GM18498 (cell line): ENCODE measurements around the gene CUL1.

Source experiments
- ATAC-seq: cut with Tn5 transposase; IDR thresholded peaks from one replicate; pipeline ENCODE4 v1.9.1; 2021; ENCODE audit warnings: mild to moderate bottlenecking, moderate library complexity; ENCODE audit not compliant: unreplicated experiment

The CUL1 gene

DNA sequence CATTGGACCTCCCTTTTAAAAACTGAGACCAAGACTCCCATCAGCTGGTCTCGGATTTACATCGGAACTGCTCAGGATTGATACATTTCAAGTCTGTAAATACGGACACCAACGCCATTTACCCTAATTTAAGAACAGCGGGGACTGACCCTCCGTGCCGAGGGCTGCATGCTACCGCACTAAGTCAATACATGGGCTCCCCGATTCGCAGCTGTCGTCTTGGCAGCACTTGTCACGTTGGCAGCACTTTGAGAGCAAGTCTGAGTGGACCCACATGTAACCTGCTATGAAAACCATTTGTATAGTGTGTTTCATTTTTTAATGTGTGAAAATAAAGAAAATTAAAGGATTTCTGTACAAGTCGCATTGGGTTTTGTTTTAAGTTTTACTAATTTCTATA is 102.0 kb downstream of the CUL1 start:
- no peak for ATAC-seq

DNA sequence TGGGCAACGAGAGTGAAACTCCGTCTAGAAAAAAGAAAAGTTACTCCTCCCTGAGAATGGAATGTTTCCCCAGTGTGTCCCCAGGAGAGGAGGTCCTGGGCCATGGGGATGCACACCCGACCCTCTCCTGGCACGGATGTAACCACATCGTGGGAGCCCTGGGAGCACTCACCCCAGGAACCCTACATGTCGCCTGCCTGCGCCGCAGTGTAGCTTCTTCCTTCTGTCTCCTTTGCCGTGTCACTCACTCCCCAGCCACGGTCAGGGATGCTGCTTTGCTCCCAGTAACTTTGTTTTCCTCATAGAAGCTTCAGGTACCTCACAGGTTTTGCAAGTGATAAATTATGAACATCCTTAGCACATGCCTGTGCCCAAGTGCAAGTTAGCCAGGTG is 103.4 kb downstream of the CUL1 start:
- no peak for ATAC-seq

DNA sequence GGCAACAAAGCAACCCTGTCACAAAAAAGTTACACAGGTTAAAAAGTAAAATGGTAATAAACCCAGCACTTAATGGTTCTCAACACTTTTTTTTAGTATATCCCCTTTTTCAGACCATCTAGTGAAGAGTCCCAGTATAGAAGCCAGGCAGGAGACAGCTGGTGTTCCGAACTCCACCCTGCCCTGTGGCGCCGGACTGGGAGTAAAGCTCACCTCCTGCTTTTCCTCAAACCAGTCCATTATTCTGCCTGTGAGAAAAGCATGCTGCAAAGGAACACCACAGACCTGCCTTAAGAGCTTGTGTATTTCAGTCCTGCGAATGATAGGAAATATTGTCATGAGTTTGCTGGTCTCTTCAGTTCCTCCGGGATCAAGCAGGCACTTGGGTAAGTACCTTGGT is 104.4 kb downstream of the CUL1 start:
- ATAC-seq = no peak

DNA sequence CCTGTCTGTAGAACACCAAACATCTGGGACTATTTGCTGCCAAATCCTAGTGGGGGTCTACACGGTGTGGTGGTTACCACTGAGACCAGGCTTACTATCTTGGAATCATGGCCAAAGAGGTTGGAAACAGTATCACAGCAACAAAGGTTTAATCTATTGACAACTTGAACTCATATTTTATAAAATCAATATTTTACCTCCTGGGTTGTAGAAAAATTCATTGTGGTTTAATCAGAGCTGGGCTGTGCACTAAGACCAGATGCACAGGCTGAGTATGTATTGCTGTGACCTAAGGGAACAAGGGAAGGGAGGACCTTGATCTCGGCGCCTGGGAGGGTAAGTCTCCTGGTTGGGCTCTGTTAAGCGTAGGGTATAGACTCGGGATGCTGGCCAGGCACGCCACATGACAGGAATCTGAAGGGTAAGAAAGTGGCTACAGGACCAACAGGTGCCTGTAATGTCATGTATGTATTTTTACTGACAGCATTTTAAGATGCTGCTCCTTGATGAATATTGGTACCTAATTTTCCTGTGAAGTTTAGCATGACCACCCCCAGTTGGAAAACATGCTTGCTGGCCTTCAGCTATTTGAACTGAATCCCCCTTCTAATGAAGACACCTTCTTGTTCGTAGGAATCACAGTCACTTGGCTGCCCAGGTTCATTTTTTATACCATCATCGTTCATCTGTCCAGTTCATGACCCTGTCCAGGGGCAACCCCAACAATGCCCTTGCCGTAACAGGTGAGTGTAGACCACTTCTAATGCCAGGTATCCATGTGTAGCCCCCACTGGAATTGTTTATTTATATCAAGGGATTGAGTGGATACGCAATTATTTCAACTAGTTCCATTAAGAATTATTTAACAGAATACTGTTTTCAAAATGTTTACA is 105.9 kb downstream of the CUL1 start:
- ATAC-seq = no peak

DNA sequence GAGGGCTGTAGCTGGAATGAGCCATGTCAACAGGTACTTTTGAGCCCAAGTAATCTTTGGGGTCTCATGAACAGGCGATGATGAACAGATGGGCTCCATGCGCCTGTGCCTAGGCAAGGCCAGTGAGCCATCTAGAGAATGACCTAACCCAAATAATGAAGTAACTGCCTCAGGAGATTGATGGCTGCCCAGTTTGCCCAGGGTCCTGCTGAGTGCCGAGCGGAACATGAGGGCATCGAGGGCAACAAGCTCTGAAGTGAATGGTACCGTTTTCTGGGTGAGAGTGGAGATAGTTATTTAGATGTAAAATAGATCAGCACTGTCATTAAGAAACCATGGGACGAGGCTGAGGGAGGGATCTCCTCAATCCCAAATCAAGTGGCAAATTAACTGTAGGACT is 107.5 kb downstream of the CUL1 start:
- ATAC-seq = no peak

DNA sequence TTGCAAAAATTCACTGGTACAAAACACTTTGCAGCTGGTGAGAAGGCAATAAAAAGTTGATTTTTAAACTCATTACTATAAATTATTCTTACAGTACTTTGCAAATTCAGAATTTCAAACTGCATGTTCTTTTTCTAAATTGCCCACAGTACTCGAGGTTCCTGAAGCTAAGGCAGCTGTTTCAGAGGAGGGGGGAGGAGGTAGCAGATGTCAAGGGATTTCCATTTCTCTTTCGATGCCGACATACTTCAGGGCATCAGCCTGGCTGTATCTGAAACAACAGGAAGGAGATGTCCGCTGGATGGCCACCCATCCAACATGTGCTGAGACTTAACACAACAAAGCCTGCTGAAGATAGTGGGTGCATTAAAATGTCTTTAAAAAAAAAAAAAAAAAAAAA is 108.7 kb downstream of the CUL1 start:
- ATAC-seq = no peak

DNA sequence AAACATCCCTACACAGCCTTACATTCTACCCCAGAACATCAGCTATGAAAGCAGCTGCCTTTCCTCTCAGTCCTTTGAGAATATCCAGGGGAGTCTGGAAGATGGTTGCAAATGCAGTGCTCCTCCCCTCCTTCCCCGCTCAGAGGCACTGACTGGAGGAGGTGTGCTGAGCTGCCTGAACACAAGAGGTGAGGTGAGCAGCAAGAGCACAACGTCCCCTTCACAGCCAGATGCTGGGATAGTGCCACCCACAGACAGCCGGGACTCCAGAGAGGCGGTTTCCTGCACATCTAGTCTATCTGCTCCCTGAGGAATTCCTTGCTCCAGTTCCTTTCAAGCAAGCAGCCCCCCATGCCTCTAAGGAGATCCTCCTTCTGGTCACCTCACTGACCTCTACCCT is 111.2 kb downstream of the CUL1 start:
- no peak for ATAC-seq

DNA sequence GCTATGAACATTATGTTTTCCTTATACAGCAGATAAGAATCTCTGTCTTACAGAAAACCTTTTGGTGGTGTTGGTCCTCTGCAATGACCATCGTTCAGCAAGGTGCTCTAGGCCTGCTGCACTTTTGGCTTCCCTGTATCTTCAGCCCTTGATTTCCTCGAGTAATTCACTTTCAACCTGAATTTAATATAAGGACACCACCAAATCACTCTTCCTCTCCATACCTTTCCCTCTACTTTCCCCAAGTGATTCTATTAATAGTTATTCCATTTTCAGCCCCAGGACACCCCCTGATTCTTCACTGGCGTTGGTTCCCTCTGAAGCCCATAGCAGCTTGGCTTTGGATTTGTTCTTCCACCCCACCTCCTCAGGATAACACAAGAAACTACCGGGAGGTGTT is 113.2 kb downstream of the CUL1 start:
- ATAC-seq = no peak

DNA sequence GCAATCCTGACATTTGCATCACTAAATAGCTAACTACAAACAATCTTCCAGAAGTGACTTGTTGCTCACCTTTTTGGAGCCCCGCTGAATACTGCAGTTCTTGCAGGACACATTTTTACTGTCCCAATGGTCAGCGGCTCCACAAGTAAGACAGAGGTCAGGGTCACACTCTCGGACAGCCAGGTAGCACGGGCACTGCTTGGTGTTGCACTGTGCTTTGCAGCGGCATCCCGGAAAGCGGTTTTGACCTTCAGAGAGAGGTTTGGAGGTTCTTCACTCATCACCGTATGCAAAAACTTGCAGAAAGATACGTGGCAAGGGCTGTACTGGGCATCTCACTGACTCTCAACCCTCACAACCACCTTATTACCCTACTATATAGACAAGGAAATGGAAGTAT is 115.2 kb downstream of the CUL1 start:
- no peak for ATAC-seq

DNA sequence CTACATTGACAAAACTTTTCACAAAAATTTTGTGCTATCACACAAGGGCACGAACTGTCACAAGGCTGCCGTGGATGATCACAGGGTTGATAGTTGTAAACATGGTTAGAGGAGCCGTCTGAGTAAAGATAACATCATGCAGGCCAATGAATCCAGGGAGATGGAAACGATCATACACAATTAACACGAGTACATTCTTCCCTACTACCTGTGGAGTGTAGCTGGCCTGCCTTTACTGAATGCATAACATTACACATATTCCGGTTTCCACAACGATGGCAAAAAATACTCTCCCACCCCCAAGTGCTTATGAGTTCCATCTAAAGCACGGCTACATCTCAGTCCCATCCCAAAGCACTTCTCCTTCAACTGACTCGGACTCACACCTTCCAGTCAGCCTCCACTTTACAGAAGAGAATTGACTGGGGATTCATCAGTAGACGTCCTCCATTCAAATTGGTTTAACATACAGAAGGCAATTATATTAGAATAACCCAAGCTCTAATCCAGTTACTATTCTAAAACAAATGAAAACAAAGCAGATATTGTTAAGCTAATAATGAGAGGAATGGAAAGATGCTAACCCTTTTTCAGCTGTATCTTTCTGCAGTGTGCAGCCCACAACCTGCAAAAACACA is 116.3 kb downstream of the CUL1 start:
- ATAC-seq = no peak

DNA sequence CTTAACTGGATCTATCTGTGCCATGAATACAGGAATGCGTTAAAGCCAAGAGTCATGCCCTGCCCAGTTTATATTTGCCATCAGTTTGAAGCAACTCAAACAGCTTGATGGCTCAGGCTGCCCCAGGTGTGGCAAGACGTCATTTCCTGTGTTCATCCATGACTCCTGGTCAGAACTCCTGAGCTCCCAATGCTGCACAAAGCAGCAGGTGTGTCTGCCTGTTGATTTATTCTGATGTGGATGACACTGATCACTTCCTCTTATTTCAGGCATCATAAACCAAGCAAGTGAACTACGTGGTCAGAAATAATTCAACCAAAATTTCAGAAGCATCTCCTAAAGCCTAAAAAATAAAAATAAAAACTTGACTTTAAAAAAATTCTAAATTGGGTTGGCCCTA is 116.9 kb downstream of the CUL1 start:
- ATAC-seq = no peak

DNA sequence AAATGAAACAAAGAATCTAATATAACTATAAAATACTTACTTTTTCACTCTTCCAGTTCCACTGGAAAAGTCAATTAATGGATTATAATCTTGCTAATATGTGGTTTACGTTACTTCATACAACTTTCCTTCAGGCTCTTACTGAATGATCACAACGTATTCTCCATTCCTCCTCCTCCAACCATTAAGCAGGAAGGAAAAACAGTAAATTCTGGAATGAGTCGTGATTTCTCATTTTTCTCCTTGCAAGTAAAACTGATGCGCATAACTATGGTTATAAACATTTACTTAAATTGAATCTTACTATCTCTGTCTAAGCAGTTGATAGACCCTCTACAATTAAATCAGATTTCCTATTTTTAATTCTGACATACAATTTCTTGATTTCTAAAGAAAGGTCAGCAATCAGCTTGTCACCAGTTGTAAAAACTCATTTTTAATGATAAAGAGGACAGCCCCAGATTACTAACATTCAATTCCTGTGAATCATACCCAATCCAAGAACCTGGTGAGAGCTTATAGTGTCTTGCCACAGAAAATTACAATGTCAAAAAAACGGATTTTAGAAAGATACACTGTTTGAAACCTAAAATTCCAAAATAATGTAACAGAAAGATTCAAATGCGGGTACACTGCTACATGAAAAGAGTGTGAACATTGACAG is 121.1 kb downstream of the CUL1 start:
- no peak for ATAC-seq

DNA sequence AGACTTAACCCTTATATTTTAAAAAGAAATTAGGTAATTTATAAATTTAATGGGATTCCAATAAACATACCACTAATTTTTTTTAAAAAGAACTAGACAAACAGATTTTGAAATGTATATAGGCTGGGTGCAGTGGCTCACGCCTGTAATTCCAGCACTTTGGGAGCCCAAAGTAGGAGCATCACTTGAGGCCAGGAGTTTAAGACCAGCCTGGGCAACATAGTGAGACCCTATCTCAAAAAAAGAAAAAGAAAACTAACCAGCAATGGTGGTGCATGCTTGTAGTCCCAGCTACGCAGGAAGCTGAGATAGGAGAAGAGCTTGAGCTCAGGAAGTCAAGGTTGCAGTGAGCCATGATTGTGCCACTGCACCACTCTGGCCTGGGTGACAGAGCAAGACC is 122.7 kb downstream of the CUL1 start:
- ATAC-seq = no peak

DNA sequence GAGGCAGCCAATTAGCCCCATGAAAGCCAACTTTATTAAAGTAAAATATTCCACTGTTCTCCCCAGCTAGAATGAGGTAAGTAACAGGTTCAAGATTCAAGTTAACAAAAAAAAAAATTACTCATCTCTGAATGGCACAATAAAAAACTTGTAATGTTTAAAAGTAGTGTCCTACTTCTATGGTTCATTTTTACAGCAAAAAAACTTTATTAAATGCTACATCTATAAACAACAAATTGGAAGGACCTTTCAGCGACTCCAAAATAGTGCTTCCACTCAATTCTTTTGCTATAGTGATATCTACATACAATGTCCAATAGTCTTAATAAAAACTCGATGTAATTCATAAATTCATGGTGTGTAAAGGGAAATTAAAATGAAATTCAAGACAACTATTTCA is 126.2 kb downstream of the CUL1 start:
- no peak for ATAC-seq

DNA sequence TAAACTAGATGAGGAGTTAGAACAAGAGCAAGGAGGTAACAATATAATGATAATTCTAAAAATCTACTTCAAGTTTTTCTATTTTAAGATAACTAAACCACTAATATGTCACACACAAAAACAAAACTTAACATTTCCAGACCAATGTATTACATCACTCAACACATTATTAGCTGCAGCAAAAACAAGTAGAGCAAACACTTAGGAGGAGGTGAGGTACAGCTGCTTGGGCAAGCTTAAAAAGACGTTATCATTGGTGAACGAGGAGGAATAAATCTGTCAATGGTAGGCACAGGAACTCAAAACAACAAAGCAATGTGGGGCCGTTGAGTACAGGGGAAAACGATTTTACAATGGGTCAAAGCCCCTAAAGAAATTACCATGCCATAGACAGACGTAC is 126.6 kb downstream of the CUL1 start:
- ATAC-seq = no peak

DNA sequence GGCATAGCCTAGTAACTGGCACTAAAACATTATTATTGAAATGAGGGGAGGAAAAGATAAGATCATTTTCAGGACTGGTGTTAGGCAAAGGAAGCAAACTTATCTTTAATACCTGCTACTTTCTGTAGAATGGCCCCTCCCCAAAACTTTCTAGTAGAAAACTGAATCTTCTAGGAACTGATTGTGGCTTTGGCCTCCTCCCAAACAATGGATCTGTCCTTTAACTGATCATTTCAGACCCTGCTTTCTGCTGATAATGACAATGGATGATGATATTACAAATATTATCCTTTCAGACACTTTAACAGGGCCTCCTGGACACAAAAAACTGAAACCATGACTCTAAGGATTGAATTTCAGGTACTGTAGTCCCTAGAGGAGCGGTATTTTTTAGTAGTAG is 130.3 kb downstream of the CUL1 start:
- ATAC-seq = no peak

DNA sequence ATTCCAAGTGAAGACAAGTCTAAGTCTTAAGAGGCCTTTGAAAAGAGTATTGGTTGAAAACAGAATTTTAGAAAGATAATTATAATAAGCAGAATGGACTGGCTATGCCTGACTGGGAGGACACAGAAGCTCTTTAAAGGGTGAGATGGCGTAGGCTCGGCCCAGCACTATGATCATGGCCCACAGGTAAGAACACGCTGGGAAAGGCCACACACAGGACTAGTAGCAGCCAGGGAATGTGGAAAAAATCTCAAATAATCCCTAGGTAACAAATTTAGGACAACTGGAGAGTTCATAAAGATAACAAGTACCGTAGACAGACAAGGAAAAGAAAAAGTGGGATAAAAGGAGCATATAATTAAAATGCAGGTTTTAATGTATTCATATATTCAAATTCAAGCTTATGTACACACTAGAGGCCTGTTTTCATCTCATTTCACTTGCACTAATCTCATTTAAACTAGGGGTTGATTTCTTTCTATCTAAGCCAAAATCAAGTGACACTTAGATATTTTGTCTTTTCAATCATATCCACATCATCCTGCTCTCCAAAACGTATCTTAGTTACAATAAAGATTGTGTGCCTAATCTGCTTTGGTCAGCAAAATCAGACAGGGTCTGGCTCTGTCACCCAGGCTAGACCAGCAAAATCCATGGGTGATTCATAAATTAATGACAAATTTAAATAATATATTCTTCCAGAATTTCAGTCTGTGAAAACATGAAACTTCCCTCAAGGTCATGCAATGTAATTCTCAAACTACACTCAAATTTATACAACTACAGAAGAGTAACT is 132.4 kb downstream of the CUL1 start:
- ATAC-seq = no peak

DNA sequence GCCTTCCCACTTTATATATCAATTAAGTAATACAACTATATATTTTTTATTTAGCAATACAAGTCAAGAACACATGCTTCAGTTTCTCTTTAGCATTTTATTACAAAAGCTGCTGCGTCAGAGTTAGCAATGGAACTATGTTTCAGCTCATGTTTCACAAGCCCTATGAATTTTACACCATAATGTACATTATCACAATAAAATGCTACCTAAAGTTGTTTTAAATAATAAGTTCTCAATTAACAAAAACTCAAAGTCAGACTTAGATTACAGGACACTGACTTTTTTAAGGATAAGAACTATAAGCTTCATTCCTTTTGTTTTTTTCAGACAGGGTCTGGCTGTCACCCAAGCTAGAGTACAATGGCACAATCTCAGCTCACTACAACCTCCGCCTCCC is 133.1 kb downstream of the CUL1 start:
- ATAC-seq = no peak

DNA sequence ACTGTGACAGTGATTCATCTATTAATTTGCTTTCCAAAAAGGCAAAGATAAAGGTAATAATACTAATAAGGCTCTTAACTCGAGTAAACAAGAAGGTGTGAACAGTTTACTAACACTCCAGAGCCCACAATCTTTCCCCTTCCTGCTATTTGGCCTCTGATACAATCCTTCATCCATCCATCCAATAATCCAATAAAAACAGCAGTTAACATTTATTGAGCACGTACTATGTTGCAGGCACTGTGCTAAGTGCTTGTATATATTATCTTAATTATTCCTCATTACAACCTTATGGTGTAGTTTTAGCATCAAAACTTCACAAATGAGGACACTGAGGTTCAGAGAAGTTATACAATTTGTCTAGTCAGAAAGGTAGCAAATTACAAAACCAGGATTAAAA is 135.9 kb downstream of the CUL1 start:
- no peak for ATAC-seq

DNA sequence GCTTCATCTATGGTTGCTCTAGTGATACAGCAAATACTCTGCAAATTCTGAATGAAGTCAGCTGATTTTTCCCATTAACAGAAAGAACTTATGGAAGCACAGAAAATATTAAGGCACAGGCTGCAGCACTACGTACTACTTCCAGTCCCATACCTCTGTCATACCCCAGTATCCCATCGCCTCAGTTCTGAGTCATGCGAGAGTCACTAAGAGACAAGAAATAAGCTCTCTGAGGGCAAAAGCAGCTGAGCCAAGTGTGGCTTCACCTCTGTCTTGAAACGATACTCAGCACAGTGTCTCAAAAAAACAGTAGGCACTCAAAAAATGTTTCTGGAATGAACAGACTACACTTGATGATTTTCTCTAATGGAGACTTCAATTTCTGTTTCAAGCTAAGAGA is 137.2 kb downstream of the CUL1 start:
- ATAC-seq = no peak

DNA sequence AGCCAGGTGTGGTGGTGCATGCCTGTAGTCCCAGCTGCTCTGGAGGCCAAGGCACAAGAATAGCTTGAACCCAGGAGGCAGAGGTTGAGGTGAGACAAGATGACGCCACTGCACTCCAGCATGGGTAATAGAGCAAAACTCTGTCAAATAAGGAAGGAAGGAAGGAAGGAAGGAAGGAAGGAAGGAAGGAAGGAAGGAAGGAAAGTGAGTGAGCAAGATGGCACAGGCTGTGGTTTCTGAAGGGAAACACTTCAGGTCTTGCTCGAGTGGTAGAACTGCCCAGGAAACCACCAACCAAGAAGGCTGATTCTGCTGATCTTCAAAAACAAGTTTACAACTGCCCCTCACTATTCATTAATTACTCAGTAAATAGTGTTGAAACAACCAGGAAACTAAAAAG is 140.2 kb downstream of the CUL1 start:
- peak; percentile 53 for ATAC-seq
